Measurements from ENCODE around the gene EGFL7. TPM values are rescaled to one million over a fixed set of nuclear protein-coding genes. Genes with fewer than 3 reads are reported as not detected.
A peak's percentile ranks its signal among the peaks of the same experiment; 100 is the strongest.

Gene EGFL7
- total RNA-seq, 1 donor: 2.4 TPM

DNA sequence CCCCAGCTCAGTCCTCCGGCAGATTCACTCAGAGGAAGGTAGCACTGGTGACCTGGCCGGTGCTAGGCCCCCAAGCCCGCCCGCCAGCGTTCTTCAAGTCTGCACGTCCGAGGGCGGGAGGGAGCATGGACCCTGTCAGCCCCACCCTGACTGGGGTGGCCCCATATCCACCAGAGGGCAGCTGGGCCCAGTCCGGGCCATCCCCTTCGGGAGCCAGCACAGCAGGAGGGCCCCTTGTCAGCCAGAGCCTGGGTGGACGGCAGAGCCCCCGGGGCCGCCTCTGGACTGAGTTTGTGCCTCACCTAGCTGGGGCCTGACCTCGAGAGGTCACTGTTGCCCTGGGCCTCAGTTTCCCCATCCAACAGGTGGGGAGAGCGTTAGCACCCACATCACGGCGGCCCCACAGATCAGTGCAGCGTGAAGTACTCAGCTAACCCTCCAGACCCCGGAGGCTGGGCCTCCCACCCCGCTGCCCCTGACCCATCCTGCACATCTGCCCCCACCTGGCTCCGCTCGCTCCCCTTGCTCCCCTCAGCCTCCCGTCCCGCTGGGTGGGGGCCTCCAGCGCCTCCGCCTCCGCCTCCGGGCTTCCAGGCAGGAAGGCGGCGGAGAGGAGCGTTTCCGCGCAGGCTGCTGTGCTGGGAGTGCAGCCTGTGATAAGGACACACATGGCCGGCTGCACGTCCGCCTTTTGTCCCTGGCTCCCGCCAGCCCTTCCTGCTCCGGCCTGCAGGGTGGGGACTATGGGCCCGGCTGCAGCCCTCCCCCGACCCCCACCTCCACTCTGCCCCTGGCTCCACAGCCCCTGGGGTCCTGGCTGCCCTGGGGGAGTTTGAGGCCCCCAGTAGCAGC is 16.6 kb upstream of the EGFL7 start:
- H3K4me3 ChIP-seq (ENCODE audit: low read depth, low read length): no peak overlapping the region
- TF ChIP-seq, protein P1, sequence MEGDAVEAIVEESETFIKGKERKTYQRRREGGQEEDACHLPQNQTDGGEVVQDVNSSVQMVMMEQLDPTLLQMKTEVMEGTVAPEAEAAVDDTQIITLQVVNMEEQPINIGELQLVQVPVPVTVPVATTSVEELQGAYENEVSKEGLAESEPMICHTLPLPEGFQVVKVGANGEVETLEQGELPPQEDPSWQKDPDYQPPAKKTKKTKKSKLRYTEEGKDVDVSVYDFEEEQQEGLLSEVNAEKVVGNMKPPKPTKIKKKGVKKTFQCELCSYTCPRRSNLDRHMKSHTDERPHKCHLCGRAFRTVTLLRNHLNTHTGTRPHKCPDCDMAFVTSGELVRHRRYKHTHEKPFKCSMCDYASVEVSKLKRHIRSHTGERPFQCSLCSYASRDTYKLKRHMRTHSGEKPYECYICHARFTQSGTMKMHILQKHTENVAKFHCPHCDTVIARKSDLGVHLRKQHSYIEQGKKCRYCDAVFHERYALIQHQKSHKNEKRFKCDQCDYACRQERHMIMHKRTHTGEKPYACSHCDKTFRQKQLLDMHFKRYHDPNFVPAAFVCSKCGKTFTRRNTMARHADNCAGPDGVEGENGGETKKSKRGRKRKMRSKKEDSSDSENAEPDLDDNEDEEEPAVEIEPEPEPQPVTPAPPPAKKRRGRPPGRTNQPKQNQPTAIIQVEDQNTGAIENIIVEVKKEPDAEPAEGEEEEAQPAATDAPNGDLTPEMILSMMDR (IDR thresholded peaks at IDR 0.05; ENCODE audit: insufficient read depth, low read length): peak; percentile 11
- DNase-seq (ENCODE audit: low read depth): no peak

DNA sequence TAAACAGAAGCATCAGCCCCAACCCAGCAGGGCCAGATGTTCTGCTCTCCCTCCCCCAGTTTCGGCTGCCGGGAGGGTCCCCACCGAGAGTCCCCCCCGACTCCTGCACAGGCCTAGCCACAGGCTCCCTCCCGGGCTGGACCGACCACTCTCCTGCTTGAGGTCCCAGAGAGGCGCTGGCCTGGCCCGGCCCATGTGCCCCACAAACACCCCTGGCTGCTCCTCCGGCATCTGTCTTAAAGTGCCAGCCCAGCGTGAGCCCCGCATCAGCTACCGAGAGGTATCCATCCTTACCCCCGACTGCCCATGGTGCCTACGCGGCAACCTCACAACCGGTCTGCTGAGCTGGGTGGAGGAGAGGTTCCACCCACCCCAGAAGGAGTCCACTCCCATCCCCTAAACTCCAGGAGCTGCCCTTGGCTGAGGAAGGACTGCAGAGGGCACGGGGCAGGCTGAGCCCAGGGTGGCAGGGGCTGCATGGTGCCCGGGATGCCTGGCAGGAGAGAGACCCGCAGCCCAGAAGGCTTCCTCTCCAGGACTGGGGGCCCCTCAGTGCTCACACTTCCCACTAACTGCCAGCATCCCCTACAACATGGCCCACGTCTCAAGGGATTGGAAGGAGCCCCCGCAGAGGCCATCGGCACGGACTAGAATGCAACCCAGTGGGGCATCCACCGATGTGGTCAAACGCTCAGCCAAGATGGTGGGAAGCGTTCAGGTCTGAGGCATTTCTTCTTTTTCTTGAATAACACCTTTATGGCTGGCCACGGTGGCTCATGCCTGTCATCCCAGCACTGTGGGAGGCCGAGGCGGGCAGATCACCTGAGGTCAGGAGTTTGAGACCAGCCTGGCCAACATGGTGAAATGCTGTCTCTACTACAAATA is 15.6 kb upstream of the EGFL7 start:
- no peak for DNase-seq (ENCODE audit: low read depth)
- H3K4me3 ChIP-seq (ENCODE audit: low read depth, low read length): no peak overlapping the region
- TF ChIP-seq, protein P1 (IDR thresholded peaks at IDR 0.05; ENCODE audit: insufficient read depth, low read length): no peak

DNA sequence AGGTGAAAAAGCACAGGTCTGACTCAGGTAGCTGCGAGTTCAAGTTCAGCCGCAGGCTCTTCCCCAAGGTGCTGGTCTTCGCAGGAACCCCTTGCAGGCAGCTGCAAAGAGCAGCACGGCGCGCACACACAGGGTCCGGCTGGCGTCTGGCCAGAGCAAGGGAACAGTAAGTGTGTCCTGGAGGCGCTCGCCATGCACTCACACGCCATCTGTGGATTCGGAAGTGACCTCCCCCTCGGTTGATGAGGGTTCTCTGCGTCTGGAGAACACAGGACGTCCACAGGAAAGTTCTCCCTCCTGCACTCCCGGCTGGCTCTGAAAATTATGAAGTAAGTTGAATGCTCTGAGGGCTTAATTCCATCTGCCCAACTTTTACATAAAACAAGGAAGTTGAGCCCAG is 14.0 kb upstream of the EGFL7 start:
- TF ChIP-seq, protein P1 (IDR thresholded peaks at IDR 0.05; ENCODE audit: insufficient read depth, low read length): no peak
- no peak overlapping the region for H3K4me3 ChIP-seq (ENCODE audit: low read depth, low read length)
- no peak for DNase-seq (ENCODE audit: low read depth)

DNA sequence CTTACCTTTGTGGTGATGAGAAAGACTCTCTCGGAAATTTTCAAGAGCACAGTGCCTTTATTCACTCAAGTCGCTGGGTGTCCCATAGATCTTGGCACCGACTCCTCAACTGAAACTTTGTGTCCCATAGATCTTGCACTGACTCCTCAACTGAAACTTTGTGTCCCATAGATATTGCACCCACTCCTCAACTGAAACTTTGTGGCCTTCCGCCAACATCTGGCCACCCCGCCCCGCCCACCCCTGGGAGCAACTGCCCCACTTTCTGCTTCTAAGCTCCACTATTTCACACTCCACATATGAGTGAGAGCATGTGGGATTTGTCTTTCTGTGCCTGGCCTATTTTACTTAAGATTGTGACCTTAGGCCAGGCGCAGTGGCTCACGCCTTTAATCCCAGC is 12.7 kb upstream of the EGFL7 start:
- H3K4me3 ChIP-seq (ENCODE audit: low read depth, low read length): no peak overlapping the region
- TF ChIP-seq, protein P1 (IDR thresholded peaks at IDR 0.05; ENCODE audit: insufficient read depth, low read length): no peak
- no peak for DNase-seq (ENCODE audit: low read depth)

DNA sequence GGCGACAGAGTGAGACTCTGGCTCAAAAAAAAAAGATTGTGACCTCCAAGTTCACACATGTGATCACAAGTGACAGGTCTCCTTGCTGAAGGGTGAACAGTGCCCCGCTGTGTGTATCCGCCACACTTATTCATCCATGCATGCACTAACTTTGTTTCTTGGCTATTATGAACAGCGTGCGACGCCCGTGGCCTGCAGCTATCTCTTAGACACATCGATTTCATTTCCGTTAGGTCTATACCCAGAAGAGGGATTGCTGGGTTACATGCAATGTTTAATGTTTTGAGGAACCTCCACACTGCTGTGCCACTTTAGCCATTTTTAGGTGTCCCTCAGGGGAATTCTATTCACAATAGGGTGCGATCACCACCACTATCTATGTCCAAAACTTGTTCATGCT is 12.1 kb upstream of the EGFL7 start:
- DNase-seq (ENCODE audit: low read depth): no peak
- no peak overlapping the region for H3K4me3 ChIP-seq (ENCODE audit: low read depth, low read length)
- TF ChIP-seq, protein P1 (IDR thresholded peaks at IDR 0.05; ENCODE audit: insufficient read depth, low read length): no peak

DNA sequence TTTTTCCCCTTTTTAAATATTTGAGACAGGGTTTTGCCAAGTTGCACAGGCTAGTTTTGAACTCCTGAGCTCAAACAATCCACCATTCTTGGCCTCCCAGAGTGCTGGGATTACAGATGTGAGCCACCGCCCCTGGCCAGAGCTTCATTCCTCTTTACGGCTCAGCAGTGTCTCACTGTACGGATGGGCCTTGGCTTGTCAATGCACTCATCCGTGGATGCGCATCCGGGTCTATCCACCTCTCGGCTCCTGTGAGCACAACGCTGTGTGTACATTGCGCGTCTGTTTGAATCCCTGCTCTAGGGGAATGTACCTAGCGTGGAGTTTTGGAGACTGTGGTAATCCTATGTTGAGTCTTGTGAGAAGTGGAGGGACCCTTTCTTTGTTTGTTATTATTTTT is 10.9 kb upstream of the EGFL7 start:
- H3K4me3 ChIP-seq (ENCODE audit: low read depth, low read length): no peak overlapping the region
- TF ChIP-seq, protein P1 (IDR thresholded peaks at IDR 0.05; ENCODE audit: insufficient read depth, low read length): no peak
- no peak for DNase-seq (ENCODE audit: low read depth)
